GM12873 (cell line): Measurements from ENCODE around the gene AHRR.

Source experiments
- CTCF ChIP-seq: IDR thresholded peaks from 2 replicates; pipeline ENCODE4 v1.5.1; 2012; ENCODE audit warnings: low read depth, mild to moderate bottlenecking, moderate library complexity, low read length, control low read depth; ENCODE audit not compliant: insufficient read depth; ENCODE audit errors: missing control alignments

Gene AHRR

DNA sequence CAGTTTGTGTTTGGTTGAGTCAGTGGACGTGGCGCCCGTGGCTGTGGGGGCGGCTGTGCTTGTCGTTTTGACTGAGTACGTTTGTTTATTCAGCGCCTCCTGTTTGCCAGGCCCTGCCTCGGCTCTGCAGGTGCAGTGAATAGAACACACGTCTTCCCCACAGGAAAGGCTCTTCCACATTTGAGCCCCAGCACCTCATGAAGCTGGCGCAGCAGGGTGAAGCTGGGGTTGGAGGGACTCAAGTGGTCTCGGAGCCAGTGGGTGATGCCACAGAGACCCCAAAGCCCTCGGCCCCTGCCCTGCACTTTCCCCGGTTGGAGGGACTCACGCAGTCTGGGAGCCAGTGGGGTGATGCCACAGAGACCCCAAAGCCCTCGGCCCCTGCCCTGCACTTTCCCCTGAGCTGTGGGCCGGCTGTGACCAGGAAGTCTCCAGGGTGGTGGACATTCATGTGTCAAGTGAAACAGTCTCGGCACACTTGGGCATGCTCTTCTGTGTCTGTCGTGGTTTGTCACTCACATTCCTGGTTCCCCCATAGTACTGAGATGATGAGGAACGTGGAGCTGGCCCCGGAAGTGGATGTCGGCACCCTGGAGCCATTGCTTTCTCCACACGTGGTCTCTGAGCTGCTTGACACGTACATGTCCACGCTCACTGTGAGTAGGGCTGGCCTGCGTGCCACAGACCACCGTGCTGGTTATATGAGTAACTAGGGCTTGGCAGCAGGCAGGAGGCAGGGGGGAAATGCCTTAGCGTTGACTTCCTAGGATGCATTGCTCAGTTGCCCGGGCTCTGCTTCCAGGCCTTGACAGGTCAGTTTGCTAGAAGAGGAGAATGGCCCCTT lies 135.1 kb downstream of the AHRR start:
- TF ChIP-seq CTCF: no peak

GRCh38 chr5:457195-457961 lies 135.9 kb downstream of the AHRR start:
- no peak for TF ChIP-seq CTCF

DNA sequence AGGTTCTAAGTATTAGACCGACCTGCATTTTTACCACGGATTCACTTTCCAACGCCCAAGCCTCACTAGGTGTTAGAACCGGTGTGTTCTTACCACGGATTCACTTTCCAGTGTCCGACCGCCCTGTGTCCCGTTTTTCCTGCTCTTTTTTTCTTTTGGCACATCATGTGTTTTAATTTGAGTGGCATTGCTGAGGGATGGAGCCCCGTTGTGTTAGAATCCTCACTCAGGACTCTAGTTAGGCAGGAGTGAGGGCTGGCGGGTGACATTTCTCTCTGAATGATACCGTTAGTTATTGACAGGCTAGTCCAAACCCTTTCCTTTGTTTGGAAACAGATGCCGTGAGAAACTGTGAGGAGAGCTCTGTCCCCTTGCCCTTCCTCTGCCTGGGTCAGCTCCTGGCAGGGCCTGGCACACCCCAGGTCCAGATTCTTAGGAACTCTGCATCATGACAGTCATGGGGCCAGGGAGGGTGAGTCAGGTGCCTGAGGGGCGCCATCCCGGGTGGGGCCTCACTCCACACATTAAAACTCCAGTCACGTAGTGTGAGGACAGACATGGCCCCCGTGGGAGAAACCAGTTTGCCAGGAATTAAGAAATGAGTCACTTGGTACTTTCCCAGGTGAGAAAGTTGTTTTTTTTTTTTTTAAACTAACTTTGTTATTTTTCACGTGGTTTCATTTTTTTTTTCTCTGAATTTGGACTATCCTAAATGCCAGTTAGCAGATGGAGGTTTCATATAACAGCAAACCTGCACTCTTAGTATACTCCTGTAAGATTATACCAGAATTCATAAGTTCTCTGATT lies 137.2 kb downstream of the AHRR start:
- no peak for TF ChIP-seq CTCF

- TF ChIP-seq CTCF: no peak
Measured at GRCh38 chr5:459562-460272, 138.2 kb downstream of the AHRR start.

GRCh38 chr5:460273-460625 lies 138.7 kb downstream of the AHRR start:
- TF ChIP-seq CTCF: no peak

DNA sequence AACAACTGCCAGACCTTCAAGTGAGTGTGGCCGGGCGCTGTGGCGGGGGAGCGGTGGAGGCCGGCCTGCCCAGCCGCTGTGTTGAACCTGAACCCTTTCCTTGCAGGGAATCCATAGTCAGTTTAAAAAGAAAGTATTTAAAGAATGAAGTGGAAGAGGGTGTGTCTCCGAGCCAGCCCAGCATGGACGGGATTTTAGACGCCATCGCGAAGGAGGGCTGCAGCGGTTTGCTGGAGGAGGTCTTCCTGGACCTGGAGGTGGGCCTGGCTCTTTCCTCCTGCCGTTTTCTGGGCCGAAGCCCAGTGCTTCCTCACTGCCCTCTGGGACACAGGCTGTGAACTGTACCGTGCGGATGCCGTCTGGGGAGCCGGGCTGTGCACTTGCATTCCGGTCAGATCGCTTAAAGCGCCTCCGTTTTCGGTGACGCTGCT lies 140.6 kb downstream of the AHRR start:
- no peak for TF ChIP-seq CTCF

DNA sequence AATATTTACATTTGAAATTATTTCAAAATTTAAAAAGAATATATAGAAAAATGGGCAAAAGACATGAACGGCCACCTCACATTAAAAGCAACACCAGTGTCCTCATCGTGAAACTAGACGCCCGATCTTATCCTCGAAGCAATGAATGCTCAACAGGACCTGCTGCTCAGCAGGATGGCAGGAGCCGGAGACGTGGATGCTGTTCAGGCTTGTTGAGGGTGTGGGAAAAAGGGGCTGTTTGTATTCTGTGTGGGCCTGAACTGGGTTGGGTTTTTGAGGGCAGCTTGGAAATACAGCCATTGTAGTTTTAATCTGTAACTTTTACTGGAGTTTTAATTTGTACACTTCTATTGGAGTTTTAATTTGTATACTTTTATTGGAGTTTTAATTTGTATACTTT lies 141.8 kb downstream of the AHRR start:
- TF ChIP-seq CTCF: no peak
